GM19240 (cell line): ENCODE measurements around the gene ARHGAP15.
"Not testable (repeated sequence)": the region's sequence is repeated elsewhere in the genome, so short reads cannot be mapped to it uniquely, and the experiment has no call there.

Experiments used
- DNase-seq: peaks from one replicate; pipeline ENCODE4 v3.0.0; 2011; ENCODE audit warnings: low spot score; ENCODE audit not compliant: insufficient read length

The ARHGAP15 gene

GRCh38 chr2:143524559-143525401 is 395.6 kb downstream of the ARHGAP15 start:
- DNase-seq, result no peak

- no peak for DNase-seq
Measured at GRCh38 chr2:143525402-143525860, 396.2 kb downstream of the ARHGAP15 start.

DNA sequence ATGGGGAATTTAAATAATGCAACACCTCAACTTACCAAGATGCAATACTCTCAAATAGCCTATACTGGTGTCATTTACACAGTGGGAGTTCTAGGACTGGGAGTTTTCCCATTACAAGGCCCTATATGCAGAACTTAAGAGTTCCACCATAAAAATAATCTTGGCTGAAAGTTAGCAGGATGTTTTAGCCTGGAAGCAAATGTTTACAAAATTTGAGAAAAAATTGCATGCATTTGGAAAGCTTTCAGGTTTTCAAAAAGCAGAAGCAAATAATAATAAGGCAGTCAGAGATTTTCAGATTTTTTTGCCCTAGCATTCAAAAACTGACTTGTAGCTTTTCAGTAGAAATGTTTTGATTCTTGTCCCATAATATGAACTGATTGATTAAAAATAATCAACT is 397.3 kb downstream of the ARHGAP15 start:
- DNase-seq, result no peak

DNA sequence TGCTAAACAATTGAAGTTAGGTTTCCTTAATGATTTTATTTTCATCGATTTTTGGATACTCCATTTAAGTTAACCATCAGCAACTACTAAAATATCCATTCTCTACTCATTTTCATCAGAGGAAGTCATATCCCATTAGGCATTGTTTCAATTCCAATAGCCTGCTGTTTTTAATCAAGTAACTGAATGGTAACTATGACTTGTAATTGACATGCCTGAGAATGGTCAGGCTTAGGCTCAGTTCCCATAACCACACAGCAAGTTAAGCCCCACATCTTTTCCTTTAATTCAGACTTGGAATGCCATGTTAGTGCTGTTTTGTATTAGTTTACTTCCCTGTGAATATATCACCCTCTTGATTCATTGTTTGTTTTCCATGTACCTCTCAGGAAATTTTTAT is 398.8 kb downstream of the ARHGAP15 start:
- DNase-seq, result no peak

DNA sequence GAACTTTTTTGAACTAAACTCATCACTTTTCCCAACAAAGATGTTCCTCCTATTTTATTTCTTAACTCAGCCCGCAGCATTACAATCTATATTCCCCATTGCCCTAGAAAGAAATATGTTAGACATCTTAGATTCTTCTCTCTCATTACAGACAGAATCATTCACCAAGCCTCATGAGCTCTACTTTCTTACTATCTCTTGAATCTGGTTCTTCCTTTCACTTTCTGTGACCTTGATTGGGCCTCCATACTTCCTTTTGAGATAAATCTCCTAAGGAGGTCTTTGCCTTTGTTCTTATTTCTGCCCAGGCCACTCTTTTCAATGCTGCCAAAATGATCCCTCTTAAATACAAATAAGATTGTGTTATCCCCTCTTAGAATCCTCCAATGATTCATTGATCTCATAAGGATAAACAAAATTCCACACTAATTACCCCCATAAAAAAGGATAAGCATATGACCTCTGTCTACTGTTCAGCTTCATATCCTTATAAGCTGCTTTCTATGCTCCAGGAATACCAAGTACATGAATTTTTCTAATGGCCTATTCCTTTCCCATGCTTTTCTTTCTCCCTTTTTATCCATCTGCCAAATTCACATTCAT is 400.0 kb downstream of the ARHGAP15 start:
- no peak for DNase-seq

- DNase-seq, result no peak
Measured at GRCh38 chr2:143530758-143531157, 401.5 kb downstream of the ARHGAP15 start.

- no peak for DNase-seq
Measured at GRCh38 chr2:143532061-143532460, 402.8 kb downstream of the ARHGAP15 start.

GRCh38 chr2:143533846-143534245 is 404.6 kb downstream of the ARHGAP15 start:
- no peak for DNase-seq

- DNase-seq, result no peak
Measured at GRCh38 chr2:143535802-143536201, 406.6 kb downstream of the ARHGAP15 start.

GRCh38 chr2:143541899-143542298 is 412.7 kb downstream of the ARHGAP15 start:
- not testable (repeated sequence) for DNase-seq

- DNase-seq, result no peak
Measured at GRCh38 chr2:143545059-143545948, 416.1 kb downstream of the ARHGAP15 start.

GRCh38 chr2:143545949-143546255 is 416.7 kb downstream of the ARHGAP15 start:
- no peak for DNase-seq

GRCh38 chr2:143548032-143548431 is 418.8 kb downstream of the ARHGAP15 start:
- DNase-seq, result no peak

- no peak for DNase-seq
Measured at GRCh38 chr2:143550500-143550899, 421.3 kb downstream of the ARHGAP15 start.

GRCh38 chr2:143551971-143552650 is 422.9 kb downstream of the ARHGAP15 start:
- no peak for DNase-seq

DNA sequence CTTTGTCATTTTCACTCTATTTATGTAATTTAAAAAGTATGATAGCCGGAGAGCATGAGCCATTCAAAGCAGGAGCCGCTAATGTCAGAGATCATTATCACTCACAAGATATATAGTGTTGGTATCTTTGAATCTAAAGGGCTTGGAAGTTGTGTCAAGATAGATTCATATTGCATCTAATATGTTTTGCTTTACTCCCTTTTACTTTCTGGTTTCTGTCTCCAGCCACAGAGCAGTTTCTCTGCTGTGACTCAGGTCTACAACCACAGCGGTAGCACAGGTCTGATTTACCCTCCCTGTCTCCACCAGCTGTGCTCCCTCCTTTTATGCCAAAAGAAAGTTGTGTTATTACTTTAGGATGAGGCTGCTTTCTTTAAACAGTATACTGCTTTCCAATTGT is 424.0 kb downstream of the ARHGAP15 start:
- no peak for DNase-seq

GRCh38 chr2:143558665-143559064 is 429.4 kb downstream of the ARHGAP15 start:
- DNase-seq, result no peak

DNA sequence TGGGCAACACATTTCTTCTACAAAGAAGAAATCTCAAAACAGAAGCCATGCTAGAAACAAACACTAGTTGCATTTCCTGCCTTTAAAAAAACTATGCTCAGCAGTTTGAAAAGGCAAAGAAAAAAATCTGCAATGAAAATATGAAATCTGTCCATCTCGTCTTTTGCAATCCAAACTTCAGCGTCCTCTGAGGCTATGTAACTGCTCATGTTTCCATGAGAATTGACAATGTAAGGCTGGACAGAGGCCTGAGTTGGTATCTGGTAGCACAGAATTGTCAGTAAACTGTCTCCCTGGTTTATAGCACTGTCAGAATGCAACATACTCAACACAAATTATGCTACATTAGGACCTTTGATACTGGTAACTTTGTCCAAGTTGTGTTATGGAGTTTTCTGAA is 429.9 kb downstream of the ARHGAP15 start:
- DNase-seq, result no peak

DNA sequence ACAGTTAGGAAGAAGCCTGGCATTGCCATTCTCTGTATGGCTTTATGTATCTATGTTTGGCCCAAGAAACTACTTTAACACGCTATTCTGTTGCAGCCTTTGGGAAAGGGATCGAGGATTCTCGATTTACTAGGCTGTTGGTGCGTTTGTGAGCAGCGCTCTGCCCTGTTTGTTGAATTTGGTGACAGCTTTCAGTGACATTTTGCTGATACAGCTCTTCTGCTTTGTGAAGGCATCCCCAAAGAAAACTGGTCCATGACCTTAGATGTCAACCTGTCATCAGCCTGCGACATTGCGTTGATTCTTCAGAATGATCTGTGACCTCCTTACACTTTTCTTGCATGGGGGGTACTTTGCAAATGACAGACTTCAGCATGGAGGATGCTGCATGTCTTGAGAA is 431.5 kb downstream of the ARHGAP15 start:
- no peak for DNase-seq

DNA sequence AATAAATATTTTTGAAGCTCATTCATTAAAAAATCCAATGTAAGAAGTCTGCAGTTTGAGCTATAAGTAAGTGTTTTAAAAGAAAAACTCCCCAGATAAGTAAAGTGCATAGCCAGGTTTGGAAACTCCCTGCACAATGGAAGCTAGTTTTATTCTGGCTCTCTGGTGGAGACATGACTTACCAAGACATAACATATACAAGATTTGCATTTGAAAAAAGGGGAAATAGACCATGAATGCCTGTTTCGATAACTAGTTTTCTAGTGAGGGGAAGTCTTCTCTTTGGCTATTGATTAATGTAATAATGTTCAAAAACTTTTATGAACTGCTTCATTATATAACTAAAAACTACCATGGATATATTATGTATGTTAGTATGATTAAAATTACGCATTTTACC is 435.2 kb downstream of the ARHGAP15 start:
- no peak for DNase-seq

DNA sequence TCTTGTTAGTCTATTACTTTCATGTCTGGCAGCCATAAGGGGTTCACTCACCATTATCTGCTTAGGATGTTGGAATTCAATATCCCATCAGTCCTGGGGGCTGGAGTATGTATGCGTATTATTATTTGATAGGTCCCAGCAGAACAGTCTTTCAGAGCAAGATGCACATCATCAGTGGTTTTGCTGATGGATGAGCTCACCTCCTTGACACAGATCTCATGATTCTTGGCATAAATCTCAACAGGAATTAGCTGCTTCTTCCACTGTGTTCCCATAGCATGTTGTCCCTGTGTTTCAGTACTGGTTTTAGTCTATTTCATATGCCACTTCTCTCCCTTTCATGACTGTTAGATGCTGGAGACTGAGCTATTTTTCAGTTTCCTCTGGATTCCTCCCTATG is 442.5 kb downstream of the ARHGAP15 start:
- DNase-seq, result no peak
